NB4 (cell line): ENCODE measurements around the gene TEDC1.

ENCODE experiments used
- POLR2A ChIP-seq: IDR thresholded peaks from 2 replicates; pipeline ENCODE4 v1.6.1; 2011; ENCODE audit warnings: mild to moderate bottlenecking; ENCODE audit not compliant: insufficient read length; ENCODE audit errors: extremely low read depth
- TF ChIP-seq, protein P1 (sequence below): IDR thresholded peaks from one replicate; pipeline ENCODE4 v1.5.1; 2012; ENCODE audit warnings: low read depth, low read length
- TF ChIP-seq, protein P2 (sequence below): IDR thresholded peaks from 2 replicates; pipeline ENCODE4 v1.6.1; 2011; ENCODE audit warnings: low read depth, low read length

DNA sequence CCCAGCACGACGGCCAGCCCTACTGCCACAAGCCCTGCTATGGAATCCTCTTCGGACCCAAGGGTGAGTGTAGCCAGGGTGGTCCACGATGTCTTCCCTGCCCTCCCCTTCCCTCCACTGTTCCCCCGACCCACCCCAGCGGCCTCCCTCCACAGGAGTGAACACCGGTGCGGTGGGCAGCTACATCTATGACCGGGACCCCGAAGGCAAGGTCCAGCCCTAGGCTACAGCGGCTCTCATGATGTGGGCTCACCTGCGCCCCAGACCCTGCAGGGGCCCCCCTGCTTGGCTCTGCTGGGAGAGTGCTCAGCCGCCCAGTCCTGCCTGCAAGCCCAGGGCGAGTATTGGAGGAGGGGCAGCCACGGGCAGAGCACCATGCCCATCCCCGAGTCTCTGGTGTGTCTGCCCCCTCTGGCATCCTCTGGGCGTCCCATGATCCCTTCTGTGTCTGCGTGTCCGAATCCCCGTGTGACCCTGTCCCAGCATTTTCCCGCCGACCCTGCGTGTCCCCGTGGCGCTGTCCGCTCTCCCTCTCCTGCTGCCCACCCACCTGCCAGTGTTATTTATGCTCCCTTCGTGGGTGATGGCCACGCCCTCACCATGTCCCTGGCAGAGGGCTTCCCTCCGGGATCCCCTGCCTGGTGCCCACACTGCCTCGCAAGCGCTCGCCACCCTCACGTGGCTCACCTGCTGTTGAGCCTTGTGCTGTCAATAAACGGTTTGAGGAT, 11.5 kb upstream of the TEDC1 start:
- TF ChIP-seq, protein P1, sequence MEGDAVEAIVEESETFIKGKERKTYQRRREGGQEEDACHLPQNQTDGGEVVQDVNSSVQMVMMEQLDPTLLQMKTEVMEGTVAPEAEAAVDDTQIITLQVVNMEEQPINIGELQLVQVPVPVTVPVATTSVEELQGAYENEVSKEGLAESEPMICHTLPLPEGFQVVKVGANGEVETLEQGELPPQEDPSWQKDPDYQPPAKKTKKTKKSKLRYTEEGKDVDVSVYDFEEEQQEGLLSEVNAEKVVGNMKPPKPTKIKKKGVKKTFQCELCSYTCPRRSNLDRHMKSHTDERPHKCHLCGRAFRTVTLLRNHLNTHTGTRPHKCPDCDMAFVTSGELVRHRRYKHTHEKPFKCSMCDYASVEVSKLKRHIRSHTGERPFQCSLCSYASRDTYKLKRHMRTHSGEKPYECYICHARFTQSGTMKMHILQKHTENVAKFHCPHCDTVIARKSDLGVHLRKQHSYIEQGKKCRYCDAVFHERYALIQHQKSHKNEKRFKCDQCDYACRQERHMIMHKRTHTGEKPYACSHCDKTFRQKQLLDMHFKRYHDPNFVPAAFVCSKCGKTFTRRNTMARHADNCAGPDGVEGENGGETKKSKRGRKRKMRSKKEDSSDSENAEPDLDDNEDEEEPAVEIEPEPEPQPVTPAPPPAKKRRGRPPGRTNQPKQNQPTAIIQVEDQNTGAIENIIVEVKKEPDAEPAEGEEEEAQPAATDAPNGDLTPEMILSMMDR: no peak
- TF ChIP-seq POLR2A: no peak
- TF ChIP-seq, protein P2, sequence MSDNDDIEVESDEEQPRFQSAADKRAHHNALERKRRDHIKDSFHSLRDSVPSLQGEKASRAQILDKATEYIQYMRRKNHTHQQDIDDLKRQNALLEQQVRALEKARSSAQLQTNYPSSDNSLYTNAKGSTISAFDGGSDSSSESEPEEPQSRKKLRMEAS: no peak
